GM18508 (cell line): ENCODE results near the gene PALM.

Source experiments
- ATAC-seq: cut with Tn5 transposase; IDR thresholded peaks from one replicate; pipeline ENCODE4 v1.9.1; 2021; ENCODE audit warnings: moderate number of reproducible peaks; ENCODE audit not compliant: insufficient read depth, unreplicated experiment

The PALM gene

GRCh38 chr19:795691-796581, 87.2 kb downstream of the PALM start:
- ATAC-seq: no peak

GRCh38 chr19:796692-797527, 88.2 kb downstream of the PALM start, which contains the start of gene PTBP1:
Gene PTBP1, plus strand, starts transcription at chr19:797452. Its CDS starts 46 bp downstream, at chr19:797498.
- ATAC-seq: peak; percentile 60
